ENCODE data around the gene MYH14. TPM values are rescaled to one million over a fixed set of nuclear protein-coding genes. Genes with fewer than 3 reads are reported as not detected.

MYH14 gene
- total and polyA plus RNA-seq, 2 donors (not counting 1 experiment from before 2014, with no cell fraction given), result not detected

DNA sequence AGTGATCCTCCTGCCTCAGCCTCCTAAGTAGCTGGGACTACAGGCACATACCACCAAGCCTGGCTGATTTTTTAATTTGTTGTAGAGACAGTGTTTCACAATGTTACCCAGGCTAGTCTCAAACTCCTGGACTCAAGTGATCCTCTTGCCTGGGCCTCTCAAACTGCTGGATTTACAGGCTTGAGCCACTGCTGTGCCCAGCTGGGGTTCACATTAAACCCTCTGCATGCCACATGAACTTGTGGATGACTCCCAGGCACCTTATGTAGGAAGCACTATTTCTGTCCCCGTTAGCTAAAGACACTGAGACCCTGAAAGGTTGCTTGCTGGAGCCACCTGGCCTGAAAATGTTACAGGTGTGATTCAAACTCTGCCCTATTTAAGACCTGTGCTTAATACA, 10.5 kb downstream of the MYH14 start:
- Histone ChIP-seq H3K27ac (ENCODE audit: insufficient read depth, low read length) (no peak overlapping the region), H3K4me3 (replicated peaks in 1 of 4; ENCODE audit: control extremely low read depth in 1 of 4, insufficient read depth in 1 of 4, low read depth in 3 of 4, low read length in 4 of 4) (no peak overlapping the region), H3K79me2 (ENCODE audit: control insufficient read depth, insufficient read depth, low read length) (no peaks in the 10 kb centered on the region), H3K36me3 (ENCODE audit: control insufficient read depth, insufficient read depth, low read length) (no peaks in the 10 kb centered on the region), H3K4me2 (ENCODE audit: extremely low read depth, insufficient read depth, low read length) (no peak overlapping the region), H2AFZ (ENCODE audit: low read length) (no peak overlapping the region), H3K9me3 (ENCODE audit: control insufficient read depth, insufficient read depth, low read depth, low read length) (no peaks in the 10 kb centered on the region), H3K4me1 (ENCODE audit: control insufficient read depth, extremely low read depth, insufficient read depth, low read length) (no peaks in the 10 kb centered on the region), H3K27me3 (ENCODE audit: control insufficient read depth, insufficient read depth, low read length) (no peaks in the 10 kb centered on the region), H3K9ac (ENCODE audit: insufficient read depth, low read length) (no peak overlapping the region), H4K20me1 (ENCODE audit: control insufficient read depth, extremely low read depth, insufficient read depth, low read length) (no peaks in the 10 kb centered on the region)
- TF ChIP-seq EZH2 (IDR thresholded peaks at IDR 0.05; ENCODE audit: low read length, missing control alignments), result no peak
- TF ChIP-seq CTCF (conservative IDR thresholded peaks at IDR 0.05 in 1 of 2, IDR thresholded peaks at IDR 0.05 in 1 of 2; ENCODE audit: low read depth in 1 of 2, low read length in 2 of 2), result no peak
- DNase-seq (ENCODE audit: low read depth in 2 of 2), result no peak

- Histone ChIP-seq H3K27ac (ENCODE audit: insufficient read depth, low read length) (no peak overlapping the region), H3K4me2 (ENCODE audit: extremely low read depth, insufficient read depth, low read length) (no peak overlapping the region), H3K4me3 (replicated peaks in 1 of 4; ENCODE audit: control extremely low read depth in 1 of 4, insufficient read depth in 1 of 4, low read depth in 3 of 4, low read length in 4 of 4) (no peak overlapping the region), H3K9ac (ENCODE audit: insufficient read depth, low read length) (no peak overlapping the region), H3K4me1 (ENCODE audit: control insufficient read depth, extremely low read depth, insufficient read depth, low read length) (no peaks in the 10 kb centered on the region), H4K20me1 (ENCODE audit: control insufficient read depth, extremely low read depth, insufficient read depth, low read length) (no peaks in the 10 kb centered on the region), H3K27me3 (ENCODE audit: control insufficient read depth, insufficient read depth, low read length) (no peaks in the 10 kb centered on the region), H3K36me3 (ENCODE audit: control insufficient read depth, insufficient read depth, low read length) (no peaks in the 10 kb centered on the region), H2AFZ (ENCODE audit: low read length) (no peak overlapping the region), H3K79me2 (ENCODE audit: control insufficient read depth, insufficient read depth, low read length) (no peaks in the 10 kb centered on the region), H3K9me3 (ENCODE audit: control insufficient read depth, insufficient read depth, low read depth, low read length) (no peaks in the 10 kb centered on the region)
- TF ChIP-seq CTCF (conservative IDR thresholded peaks at IDR 0.05 in 1 of 2, IDR thresholded peaks at IDR 0.05 in 1 of 2; ENCODE audit: low read depth in 1 of 2, low read length in 2 of 2), result no peak
- TF ChIP-seq EZH2 (IDR thresholded peaks at IDR 0.05; ENCODE audit: low read length, missing control alignments), result no peak
- no peak for DNase-seq (ENCODE audit: low read depth in 2 of 2)
Measured at GRCh38 chr19:50214699-50215543, 11.5 kb downstream of the MYH14 start.

DNA sequence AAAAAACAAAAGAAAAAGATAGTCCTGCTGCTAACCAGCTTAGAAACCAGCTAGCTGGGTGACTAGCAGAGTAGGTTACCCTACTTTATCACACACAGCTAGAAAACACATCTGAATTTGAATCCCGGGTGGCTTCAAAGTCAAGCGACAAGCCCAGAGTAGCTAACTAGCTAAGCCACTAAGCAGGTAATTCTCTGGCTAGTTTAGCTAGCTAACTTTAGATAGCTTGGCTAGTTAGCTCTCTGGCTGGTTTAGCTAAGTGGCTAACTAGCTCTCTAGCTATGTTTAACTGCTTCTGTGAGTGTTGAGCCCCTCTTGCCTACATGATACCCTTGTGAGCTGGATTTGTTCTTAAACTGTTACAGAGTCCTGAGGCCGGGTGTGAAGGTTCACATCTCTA, 12.4 kb downstream of the MYH14 start:
- no peak for DNase-seq (ENCODE audit: low read depth in 2 of 2)
- H3K9me3 ChIP-seq (ENCODE audit: control insufficient read depth, insufficient read depth, low read depth, low read length), result no peaks in the 10 kb centered on the region
- TF ChIP-seq CTCF (conservative IDR thresholded peaks at IDR 0.05 in 1 of 2, IDR thresholded peaks at IDR 0.05 in 1 of 2; ENCODE audit: low read depth in 1 of 2, low read length in 2 of 2) (no peak), EZH2 (IDR thresholded peaks at IDR 0.05; ENCODE audit: low read length, missing control alignments) (no peak)
- no peak overlapping the region for H3K27ac ChIP-seq (ENCODE audit: insufficient read depth, low read length)
- H3K36me3 ChIP-seq (ENCODE audit: control insufficient read depth, insufficient read depth, low read length), result no peaks in the 10 kb centered on the region
- H3K9ac ChIP-seq (ENCODE audit: insufficient read depth, low read length), result no peak overlapping the region
- H3K4me1 ChIP-seq (ENCODE audit: control insufficient read depth, extremely low read depth, insufficient read depth, low read length), result no peaks in the 10 kb centered on the region
- H3K27me3 ChIP-seq (ENCODE audit: control insufficient read depth, insufficient read depth, low read length), result no peaks in the 10 kb centered on the region
- H2AFZ ChIP-seq (ENCODE audit: low read length), result no peak overlapping the region
- no peak overlapping the region for H3K4me3 ChIP-seq (replicated peaks in 1 of 4; ENCODE audit: control extremely low read depth in 1 of 4, insufficient read depth in 1 of 4, low read depth in 3 of 4, low read length in 4 of 4)
- no peaks in the 10 kb centered on the region for H3K79me2 ChIP-seq (ENCODE audit: control insufficient read depth, insufficient read depth, low read length)
- no peaks in the 10 kb centered on the region for H4K20me1 ChIP-seq (ENCODE audit: control insufficient read depth, extremely low read depth, insufficient read depth, low read length)
- no peak overlapping the region for H3K4me2 ChIP-seq (ENCODE audit: extremely low read depth, insufficient read depth, low read length)
